ENCODE measurements around the gene GPR17.

The GPR17 gene

GRCh38 chr2:127655209-127656073 is 9.5 kb downstream of the GPR17 start:
- DNase-seq = no peak

GRCh38 chr2:127656569-127657231 is 10.7 kb downstream of the GPR17 start:
- DNase-seq = no peak

- DNase-seq = no peak
Observed at GRCh38 chr2:127657232-127657595, 11.3 kb downstream of the GPR17 start.

GRCh38 chr2:127658146-127658545 is 12.2 kb downstream of the GPR17 start:
- no peak for DNase-seq

- DNase-seq = no peak
Observed at GRCh38 chr2:127658641-127659407, 12.9 kb downstream of the GPR17 start.

GRCh38 chr2:127659408-127660290 is 13.7 kb downstream of the GPR17 start:
- no peak for DNase-seq

- no peak for DNase-seq
Observed at GRCh38 chr2:127660291-127660578, 14.3 kb downstream of the GPR17 start.

GRCh38 chr2:127661072-127661649 is 15.2 kb downstream of the GPR17 start:
- no peak for DNase-seq

GRCh38 chr2:127661949-127662510 is 16.1 kb downstream of the GPR17 start:
- DNase-seq = no peak

- DNase-seq = no peak
Observed at GRCh38 chr2:127662937-127663565, 17.1 kb downstream of the GPR17 start.

GRCh38 chr2:127663566-127664064 is 17.7 kb downstream of the GPR17 start:
- DNase-seq = no peak

GRCh38 chr2:127664065-127664894 is 18.3 kb downstream of the GPR17 start:
- DNase-seq = no peak

- DNase-seq = no peak
Observed at GRCh38 chr2:127664895-127665225, 18.9 kb downstream of the GPR17 start.

- DNase-seq = no peak
Observed at GRCh38 chr2:127665267-127665893, 19.4 kb downstream of the GPR17 start.

GRCh38 chr2:127669056-127669455 is 23.1 kb downstream of the GPR17 start:
- no peak for DNase-seq

GRCh38 chr2:127670055-127670956 is 24.4 kb downstream of the GPR17 start:
- DNase-seq = no peak

- no peak for DNase-seq
Observed at GRCh38 chr2:127670957-127671290, 25.0 kb downstream of the GPR17 start.

- no peak for DNase-seq
Observed at GRCh38 chr2:127671557-127672302, 25.8 kb downstream of the GPR17 start.
